HepG2 (cell line): Measurements from ENCODE around the gene MEF2A. TPM values are rescaled to one million over a fixed set of nuclear protein-coding genes. Genes with fewer than 3 reads are reported as not detected.

ENCODE experiments used
- ATAC-seq: fragments of 200-7000 bp; cut with Tn5 transposase; 3 replicates; pipeline ENCODE4 v1.9.1; 2020; ENCODE audit warnings: mild to moderate bottlenecking, moderate library complexity
- BruUV-seq: library from RNA; stranded (reverse); fragments of 400-500 nt; replicated peaks from 2 replicates; lab custom pipeline; 2021; lab: Mats Ljungman, UMichigan
- CTCF ChIA-PET: fragments of 300-600 bp; formaldehyde crosslinking; extraction: SDS; loops from one replicate; lab custom pipeline; 2021; ENCODE audit warnings: low total read pairs, inconsistent platforms, low intra/inter-chr PET ratio; lab: Yijun Ruan, JAX
- POLR2A ChIA-PET: fragments of 350-600 bp; sonication (Branson Sonifier 250); formaldehyde crosslinking; loops from one replicate; lab custom pipeline; 2020; ENCODE audit warnings: antibody characterized with exemption, inconsistent platforms; lab: Yijun Ruan, JAX
- DNase-seq: peaks from one replicate; pipeline ENCODE4 v3.0.0-alpha.2; 2015; ENCODE audit warnings: low spot score
- FAIRE-seq: peaks from 3 replicates; lab custom pipeline; 2011; peaks lifted over from hg19 to GRCh38; lab: Jason Lieb, UNC
- H2AFZ ChIP-seq: one replicate; pipeline ENCODE4 v1.6.1; 2011; ENCODE audit warnings: low read length, inconsistent platforms
- H3K27ac ChIP-seq: fragments of 300-600 bp; 3 replicates; pipeline ENCODE4 v1.8.0; 2011; ENCODE audit warnings: mixed run types, mild to moderate bottlenecking, mixed read lengths, low read length, inconsistent platforms; ENCODE audit not compliant: insufficient read depth; ENCODE audit errors: extremely low read length
- H3K27me3 ChIP-seq, 2 experiments: fragments of 200-600 bp in 1 of 2; 2 replicates in 1 of 2; 3 replicates in 1 of 2; pipeline versions ENCODE4 v1.6.0 to v1.8.0; 2011; ENCODE audit warnings: low read length in 2 of 2, mild to moderate bottlenecking in 2 of 2, moderate library complexity in 2 of 2, inconsistent platforms in 1 of 2; ENCODE audit not compliant: insufficient read depth in 2 of 2, control insufficient read depth in 1 of 2
- H3K36me3 ChIP-seq, 2 experiments: fragments of 200-600 bp in 1 of 2; replicated peaks in 1 of 2; 2 replicates in 1 of 2; 3 replicates in 1 of 2; pipeline versions ENCODE4 v1.5.1 to v1.8.0; 2011; ENCODE audit warnings: low read length in 2 of 2, inconsistent platforms in 1 of 2; ENCODE audit not compliant: insufficient read depth in 2 of 2, control insufficient read depth in 1 of 2
- H3K4me1 ChIP-seq: 2 replicates; pipeline ENCODE4 v1.5.1; 2012; ENCODE audit warnings: low read length, inconsistent platforms; ENCODE audit not compliant: insufficient read depth
- H3K4me2 ChIP-seq: 2 replicates; pipeline ENCODE4 v1.6.0; 2011; ENCODE audit warnings: low read depth, low read length, inconsistent platforms
- H3K4me3 ChIP-seq, 3 experiments: fragments of 200-600 bp in 1 of 3; sonication (generic), shearing (Covaris generic) in 1 of 3; replicated peaks in 1 of 3; 2 replicates each; pipeline ENCODE4 v1.5.1; 2011 to 2016; ENCODE audit warnings: low read length in 3 of 3, inconsistent platforms in 2 of 3, low read depth in 2 of 3, mild to moderate bottlenecking in 2 of 3, control low read depth in 1 of 3, mixed read lengths in 1 of 3; ENCODE audit not compliant: insufficient read depth in 1 of 3
- H3K79me2 ChIP-seq: one replicate; pipeline ENCODE4 v1.6.1; 2011; ENCODE audit warnings: low read length, inconsistent platforms; ENCODE audit not compliant: insufficient read depth
- H3K9ac ChIP-seq: 2 replicates; pipeline ENCODE4 v1.6.0; 2011; ENCODE audit warnings: mild to moderate bottlenecking, low read depth, low read length, inconsistent platforms; ENCODE audit not compliant: insufficient read depth
- H3K9me3 ChIP-seq: 2 replicates; pipeline ENCODE4 v1.5.1; 2012; ENCODE audit warnings: mild to moderate bottlenecking, low read length
- H4K20me1 ChIP-seq: 2 replicates; pipeline ENCODE4 v1.6.0; 2011; ENCODE audit warnings: inconsistent platforms, mild to moderate bottlenecking, low read length, moderate library complexity; ENCODE audit not compliant: insufficient read depth
- HINFP ChIP-seq: sonication (generic); formaldehyde crosslinking; IDR thresholded peaks from 2 replicates; pipeline ENCODE4 v1.4.0; 2020; ENCODE audit warnings: low read depth, mild to moderate bottlenecking, missing genetic modification reagents
- MEF2D ChIP-seq: sonication (generic); formaldehyde crosslinking; IDR thresholded peaks from 2 replicates; pipeline ENCODE4 v1.5.1; 2020; ENCODE audit warnings: mild to moderate bottlenecking, missing genetic modification reagents
- MXD1 ChIP-seq: sonication (generic); formaldehyde crosslinking; IDR thresholded peaks from 2 replicates; pipeline ENCODE4 v1.4.0; 2020; ENCODE audit warnings: mild to moderate bottlenecking, missing genetic modification reagents
- NKX3-1 ChIP-seq: sonication (generic); formaldehyde crosslinking; IDR thresholded peaks from 2 replicates; pipeline ENCODE4 v1.5.0; 2020; ENCODE audit warnings: missing genetic modification reagents
- SALL2 ChIP-seq: sonication (generic); formaldehyde crosslinking; IDR thresholded peaks from 2 replicates; pipeline ENCODE4 v1.8.1; 2023; ENCODE audit warnings: mild to moderate bottlenecking, missing genetic modification reagents, inconsistent platforms
- TBX2 ChIP-seq: sonication (generic); formaldehyde crosslinking; IDR thresholded peaks from 2 replicates; pipeline ENCODE4 v1.5.0; 2020; ENCODE audit warnings: missing genetic modification reagents, mild to moderate bottlenecking, borderline replicate concordance
- ZFX ChIP-seq: sonication (generic); formaldehyde crosslinking; IDR thresholded peaks from 2 replicates; pipeline ENCODE4 v1.4.0; 2020; ENCODE audit warnings: mild to moderate bottlenecking, low read depth, missing genetic modification reagents, moderate library complexity
- ZNF589 ChIP-seq: sonication (generic); formaldehyde crosslinking; conservative IDR thresholded peaks from 2 replicates; pipeline ENCODE4 v1.8.0; 2022; ENCODE audit warnings: mild to moderate bottlenecking, moderate library complexity, missing genetic modification reagents
- ZNF614 ChIP-seq: IDR thresholded peaks from 2 replicates; pipeline ENCODE4 v1.6.1; 2018; ENCODE audit warnings: missing biosample characterization, missing genetic modification reagents, inconsistent platforms, borderline replicate concordance
- ZNF678 ChIP-seq: sonication (generic); formaldehyde crosslinking; IDR thresholded peaks from 2 replicates; pipeline ENCODE4 v1.4.0; 2020; ENCODE audit warnings: mild to moderate bottlenecking, missing genetic modification reagents
- WGBS: methylation state at CpG from one replicate; pipeline ENCODE4 v1.1.6; 2017; ENCODE audit warnings: low lambda C conversion rate; 5-methylcytosine and 5-hydroxymethylcytosine counted together
- in situ Hi-C: cut with HindIII; loops from 2 replicates; pipeline ENCODE4 v1.10.0; 2017; ENCODE audit warnings: low pct_unique_long_range_greater_than_20kb; ENCODE audit not compliant: extremely low pct_ligation_motif_present
- intact Hi-C: fragments of 100-400 bp; cut with micrococcal nuclease; formaldehyde crosslinking; loops from one replicate; pipeline ENCODE4 v1.10.0; 2022; ENCODE audit not compliant: unreplicated experiment
- polyA plus RNA-seq, 8 experiments: library from polyadenylated mRNA; depleted of rRNA in 3 of 8; stranded (reverse) in 7 of 8; unstranded in 1 of 8; fragments of >200 nt; fragmentation: Illumina TruSeq in 4 of 8; extraction: Trizol in 4 of 8; gene quantifications; 2 replicates each; pipeline versions ENCODE4 v1.2.1 to v1.2.3, GENCODE V29; 2011 to 2016; ENCODE audit warnings: low read depth in 4 of 8, missing spikeins in 1 of 8, mixed read lengths in 1 of 8; ENCODE audit not compliant: insufficient read depth in 1 of 8
- total RNA-seq, 5 experiments: library from RNA; depleted of rRNA; stranded (reverse); fragments of >200 nt; fragmentation: Illumina TruSeq; extraction: Trizol; gene quantifications; 2 replicates each; pipeline ENCODE4 v1.2.3, GENCODE V29; 2016; ENCODE audit warnings: low read depth in 1 of 5
- TF ChIP-seq, protein P1 (sequence below): IDR thresholded peaks from 2 replicates; pipeline ENCODE4 v1.6.1; 2016

MEF2A gene
- total and polyA plus RNA-seq, 2 of the 13 experiments (the other 11 are each of a cell fraction or from before 2014, with no cell fraction given), result 15.2 to 24.4 TPM

DNA sequence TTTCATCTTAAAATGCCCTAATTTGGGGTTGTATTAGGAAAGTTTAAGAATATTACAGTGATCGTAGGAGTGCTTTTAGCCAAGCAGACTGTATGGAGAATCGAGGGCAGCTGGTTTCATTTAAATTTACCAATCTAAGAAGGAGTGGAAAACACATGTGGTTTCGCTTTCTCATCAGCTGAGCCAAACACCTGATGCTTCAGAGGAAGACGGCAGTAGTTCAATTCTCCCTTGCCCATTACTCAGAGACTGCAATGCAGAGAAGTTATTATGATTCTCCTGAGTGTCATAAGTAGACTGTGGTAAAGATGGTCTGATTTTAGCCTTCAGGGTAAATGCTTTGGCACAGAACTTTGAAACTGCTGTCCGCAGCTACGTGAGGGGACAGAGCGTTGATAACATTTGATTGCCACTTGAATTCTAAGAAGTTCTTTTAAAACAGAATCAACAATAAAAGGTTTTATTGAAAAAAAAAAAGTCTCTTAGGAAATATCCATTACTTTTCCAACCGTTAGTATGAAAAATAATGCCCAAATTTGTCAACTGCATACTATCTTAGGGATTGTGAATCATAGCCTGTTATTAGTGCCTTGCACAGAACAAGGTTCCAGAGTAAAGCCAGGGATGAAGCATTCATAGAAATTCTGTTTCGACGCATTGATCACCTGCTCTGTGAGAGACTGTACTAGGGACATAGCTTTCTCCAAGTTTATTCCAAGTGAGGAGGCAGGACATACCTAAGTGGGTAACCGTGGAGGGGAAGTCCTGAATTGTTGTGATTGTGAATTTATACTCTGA lies 141.9 kb downstream of the MEF2A start:
- Histone ChIP-seq H3K79me2 (no peaks in the 10 kb centered on the region), H3K9me3 (no peaks in the 10 kb centered on the region)
- TF ChIP-seq HINFP (CRISPR knock-in tag), result no peak
- no peak for TF ChIP-seq ZNF589 (CRISPR knock-in tag)
- no peak for TF ChIP-seq NKX3-1 (CRISPR knock-in tag)
- TF ChIP-seq TBX2 (CRISPR knock-in tag), result no peak
- no peak for TF ChIP-seq SALL2 (CRISPR knock-in tag)
- no peak for TF ChIP-seq ZFX (CRISPR knock-in tag)
- TF ChIP-seq MEF2D (CRISPR knock-in tag), result no peak
- TF ChIP-seq MXD1 (CRISPR knock-in tag), result no peak
- TF ChIP-seq, protein P1, sequence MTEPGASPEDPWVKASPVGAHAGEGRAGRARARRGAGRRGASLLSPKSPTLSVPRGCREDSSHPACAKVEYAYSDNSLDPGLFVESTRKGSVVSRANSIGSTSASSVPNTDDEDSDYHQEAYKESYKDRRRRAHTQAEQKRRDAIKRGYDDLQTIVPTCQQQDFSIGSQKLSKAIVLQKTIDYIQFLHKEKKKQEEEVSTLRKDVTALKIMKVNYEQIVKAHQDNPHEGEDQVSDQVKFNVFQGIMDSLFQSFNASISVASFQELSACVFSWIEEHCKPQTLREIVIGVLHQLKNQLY (CRISPR knock-in tag), result no peak
- no peak for TF ChIP-seq ZNF614 (CRISPR knock-in tag)
- TF ChIP-seq ZNF678, result no peak
- TF ChIP-seq, all 625 proteins: peak for 0
- Histone ChIP-seq H3K9ac (no peak overlapping the region), H3K36me3 (peaks cover 10 to 29% of the 10 kb centered on the region in 2 experiments), H3K27me3 (no peaks in the 10 kb centered on the region), H3K4me2 (no peak overlapping the region), H3K27ac (no peak overlapping the region), H3K4me3 (no peak overlapping the region), H3K4me1 (peaks cover 15% of the 10 kb centered on the region), H4K20me1 (no peaks in the 10 kb centered on the region), H2AFZ (no peak overlapping the region)
- intact Hi-C loops, result no loop called here
- no peak for ATAC-seq
- BruUV-seq, result no TSS peak
- FAIRE-seq, result no peak
- 94% methylated on average over 11 of the region's 11 CpGs for WGBS
- no peak for DNase-seq
- in situ Hi-C loops, result loop anchor here (25.0 kb wide), 1 partner anchor 295 kb away; no protein-coding TSS in a partner anchor
- CTCF ChIA-PET, result no interaction called here
- POLR2A ChIA-PET, result no interaction called here
